NCI-H69 (cell line): ENCODE data around the gene SLC1A4.
"Not testable (repeated sequence)": the region's sequence is repeated elsewhere in the genome, so short reads cannot be mapped to it uniquely, and the experiment has no call there.

Experiments
- DNase-seq: peaks from one replicate; lab custom pipeline; 2025; lab: John Stamatoyannopoulos, UW

Gene SLC1A4

DNA sequence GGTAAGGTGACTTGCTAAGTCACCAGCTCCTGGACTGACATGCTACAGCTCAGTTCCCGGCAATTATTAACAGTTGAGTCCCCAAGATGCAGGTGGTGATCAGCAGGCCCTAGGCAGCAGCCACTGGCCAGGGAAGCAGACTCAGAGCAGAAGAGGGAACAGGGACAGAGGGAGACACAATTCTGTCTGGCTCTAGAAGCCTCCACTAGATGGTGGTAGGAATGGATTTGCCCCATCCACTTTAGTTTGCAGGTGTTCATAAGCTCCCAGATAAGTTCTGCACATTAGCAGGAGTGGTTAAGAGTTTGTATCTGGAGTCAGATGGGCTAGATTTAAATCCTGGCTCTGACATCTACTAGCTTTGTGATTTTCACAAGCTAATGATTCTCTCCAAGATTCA is 25.5 kb upstream of the SLC1A4 start:
- DNase-seq, result no peak

DNA sequence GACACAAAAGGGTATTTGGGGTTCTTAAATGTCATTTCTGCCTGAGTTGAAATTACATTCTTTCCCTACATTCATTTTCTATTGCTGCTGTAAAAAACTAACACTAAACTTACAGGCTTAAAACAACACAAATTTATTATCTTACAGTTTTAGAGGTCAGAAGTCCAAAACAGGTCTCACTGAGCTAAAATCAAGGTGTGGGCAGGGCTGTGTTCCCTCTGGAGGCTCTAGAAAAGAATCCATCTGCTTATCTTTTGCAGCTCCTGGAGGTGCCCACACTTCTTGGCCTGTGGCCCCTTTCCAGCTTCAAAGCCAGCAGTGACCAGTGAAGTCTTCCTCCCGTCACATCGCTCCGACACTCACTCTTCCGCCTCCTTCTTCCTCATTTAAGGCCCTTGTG is 23.2 kb upstream of the SLC1A4 start:
- no peak for DNase-seq

DNA sequence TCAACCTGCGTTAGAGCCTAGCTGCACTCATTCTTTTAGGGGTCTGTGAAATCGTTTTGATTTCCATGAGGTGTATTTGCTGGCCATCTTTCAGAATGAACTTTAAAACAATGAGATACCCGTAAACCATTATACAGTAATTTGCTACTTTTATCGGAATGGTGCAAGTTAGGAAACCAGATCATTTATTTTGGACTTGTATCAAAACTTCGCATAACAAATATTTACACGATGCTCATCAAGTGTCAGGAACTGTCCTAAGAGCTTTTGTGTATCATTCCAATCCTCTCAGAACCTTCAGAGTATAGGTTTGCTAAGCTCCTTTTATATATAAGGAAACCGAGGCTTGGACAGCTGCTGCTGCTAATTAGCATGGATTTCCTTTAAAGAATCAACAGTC is 22.4 kb upstream of the SLC1A4 start:
- DNase-seq, result no peak

DNA sequence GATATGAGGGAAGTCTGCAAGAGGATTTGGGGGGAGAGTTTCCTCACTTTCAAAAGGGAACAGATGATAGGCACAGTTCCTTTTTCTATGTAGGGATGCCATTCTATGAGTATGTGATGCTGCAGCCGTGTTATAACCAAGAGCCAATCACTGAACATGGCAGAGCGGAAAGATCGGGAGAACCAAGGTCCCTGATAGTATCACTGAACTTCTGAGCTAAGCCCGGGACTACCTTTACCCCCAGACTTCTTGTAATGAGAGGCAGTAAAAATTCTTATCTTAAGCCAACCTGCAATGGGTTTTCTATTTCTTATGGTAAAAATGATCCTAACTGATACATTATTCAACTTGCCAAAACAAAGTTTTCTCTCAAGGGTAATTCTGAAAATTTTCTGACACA is 21.6 kb upstream of the SLC1A4 start:
- no peak for DNase-seq

DNA sequence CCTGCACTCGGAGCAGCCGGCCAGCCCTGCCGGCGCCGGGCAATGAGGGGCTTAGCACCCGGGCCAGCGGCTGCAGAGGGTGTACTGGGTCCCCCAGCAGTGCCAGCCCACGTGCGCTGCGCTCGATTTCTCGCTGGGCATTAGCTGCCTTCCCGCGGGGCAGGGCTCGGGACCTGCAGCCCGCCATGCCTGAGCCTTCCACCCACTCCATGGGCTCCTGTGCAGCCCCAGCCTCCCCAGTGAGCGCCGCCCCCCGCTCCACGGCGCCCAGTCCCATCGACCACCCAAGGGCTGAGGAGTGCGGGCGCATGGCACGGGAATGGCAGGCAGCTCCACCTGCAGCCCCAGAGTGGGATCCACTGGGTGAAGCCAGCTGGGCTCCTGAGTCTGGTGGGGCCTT is 20.1 kb upstream of the SLC1A4 start:
- not testable (repeated sequence) for DNase-seq

DNA sequence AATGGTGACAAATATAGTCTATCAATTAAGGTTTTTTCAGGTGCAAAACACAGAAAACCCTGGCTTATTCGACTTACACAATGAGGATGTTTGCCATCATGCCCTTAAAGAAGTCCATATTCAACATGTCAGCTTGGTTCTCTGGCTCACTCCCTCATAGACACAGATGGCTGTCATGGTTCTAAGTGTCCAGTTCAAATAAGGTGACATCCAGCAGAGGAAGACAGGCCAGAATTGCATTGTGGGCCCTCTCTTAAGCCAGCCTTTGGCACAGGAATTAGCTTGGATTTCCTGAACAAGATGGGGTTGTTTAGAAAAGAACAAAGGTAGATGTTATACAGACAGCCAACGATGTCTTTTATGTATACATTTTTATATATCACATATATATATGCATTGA is 18.7 kb upstream of the SLC1A4 start:
- no peak for DNase-seq

DNA sequence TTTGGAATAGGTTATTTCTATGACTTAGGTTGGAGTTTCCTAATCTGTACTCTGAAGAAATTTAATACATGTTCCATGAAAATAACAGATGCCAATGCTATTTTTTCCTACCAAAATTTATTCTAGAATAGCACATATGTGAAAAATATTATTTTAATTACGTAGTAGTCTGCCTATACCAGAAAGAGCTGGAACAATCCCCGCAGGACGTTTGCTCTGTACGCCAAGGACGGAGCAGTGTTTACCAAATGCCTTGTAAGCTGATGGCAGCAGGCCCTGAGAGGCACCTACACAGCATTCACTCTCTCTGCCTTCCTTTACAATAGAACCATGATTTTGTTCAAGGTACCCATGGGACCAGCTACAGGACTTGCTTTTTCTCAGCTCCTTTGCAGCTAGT is 16.8 kb upstream of the SLC1A4 start:
- no peak for DNase-seq

DNA sequence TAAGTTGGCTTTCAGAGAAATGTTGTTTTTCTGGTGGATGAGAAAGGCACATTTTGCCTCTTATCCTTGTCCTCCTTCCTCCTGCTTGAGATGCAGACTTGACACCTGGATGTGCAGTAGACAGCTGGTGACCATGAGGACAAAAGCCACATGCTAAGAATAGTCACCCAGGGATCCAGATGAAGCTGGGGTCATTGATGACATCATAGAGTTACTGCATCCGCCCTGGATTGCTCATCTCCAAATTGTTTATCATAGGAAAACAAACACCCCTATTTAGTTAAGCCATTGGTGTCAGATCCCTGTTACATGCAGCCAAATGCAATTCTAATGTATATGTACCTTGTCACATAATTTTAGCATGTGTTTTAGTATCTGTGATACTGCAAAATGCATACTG is 16.3 kb upstream of the SLC1A4 start:
- DNase-seq, result peak; percentile 4

DNA sequence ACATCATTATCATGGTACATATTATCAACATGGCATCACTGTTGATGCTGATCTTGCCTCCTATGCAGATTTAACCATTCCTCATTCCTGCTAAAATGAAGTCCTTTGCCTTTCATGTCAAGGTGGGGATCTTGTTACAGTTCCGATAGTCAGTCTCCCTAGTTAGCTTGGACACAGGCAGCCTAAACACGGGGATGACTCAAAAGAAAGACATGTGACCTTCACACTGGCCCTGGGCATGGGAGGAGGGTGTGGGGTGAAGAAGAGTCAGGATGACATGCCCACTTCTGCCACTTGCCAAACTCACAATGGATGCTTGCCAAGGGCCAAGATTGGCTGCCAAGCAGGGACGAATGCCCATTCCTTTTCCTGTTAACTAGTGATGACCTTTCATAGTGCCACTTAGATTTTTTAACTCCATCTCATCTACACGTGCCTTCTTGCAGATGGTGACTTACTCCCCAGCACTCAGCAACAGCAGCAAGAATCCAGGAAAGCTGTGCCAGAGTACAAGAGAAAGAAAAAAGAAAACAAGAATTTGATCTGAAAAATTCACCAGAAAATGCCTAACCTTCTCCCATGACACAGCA is 13.9 kb upstream of the SLC1A4 start:
- DNase-seq, result no peak

DNA sequence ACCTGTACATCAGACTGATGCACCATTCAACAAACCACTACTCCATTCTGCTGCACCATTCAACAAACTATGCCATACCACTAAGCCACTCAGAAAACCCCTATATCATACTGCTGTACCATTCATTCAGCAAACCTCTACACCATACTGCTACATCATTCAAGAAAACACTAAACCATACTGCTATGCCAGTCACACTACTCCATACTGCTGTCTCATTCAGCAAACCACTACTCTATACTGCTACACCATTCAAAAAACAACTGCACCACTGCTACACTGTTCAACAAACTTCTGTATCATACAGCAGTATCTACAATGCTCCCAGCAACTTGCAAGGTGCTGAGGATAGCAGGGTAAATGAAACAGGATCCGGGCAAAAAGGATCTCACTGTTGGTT is 12.9 kb upstream of the SLC1A4 start:
- no peak for DNase-seq

DNA sequence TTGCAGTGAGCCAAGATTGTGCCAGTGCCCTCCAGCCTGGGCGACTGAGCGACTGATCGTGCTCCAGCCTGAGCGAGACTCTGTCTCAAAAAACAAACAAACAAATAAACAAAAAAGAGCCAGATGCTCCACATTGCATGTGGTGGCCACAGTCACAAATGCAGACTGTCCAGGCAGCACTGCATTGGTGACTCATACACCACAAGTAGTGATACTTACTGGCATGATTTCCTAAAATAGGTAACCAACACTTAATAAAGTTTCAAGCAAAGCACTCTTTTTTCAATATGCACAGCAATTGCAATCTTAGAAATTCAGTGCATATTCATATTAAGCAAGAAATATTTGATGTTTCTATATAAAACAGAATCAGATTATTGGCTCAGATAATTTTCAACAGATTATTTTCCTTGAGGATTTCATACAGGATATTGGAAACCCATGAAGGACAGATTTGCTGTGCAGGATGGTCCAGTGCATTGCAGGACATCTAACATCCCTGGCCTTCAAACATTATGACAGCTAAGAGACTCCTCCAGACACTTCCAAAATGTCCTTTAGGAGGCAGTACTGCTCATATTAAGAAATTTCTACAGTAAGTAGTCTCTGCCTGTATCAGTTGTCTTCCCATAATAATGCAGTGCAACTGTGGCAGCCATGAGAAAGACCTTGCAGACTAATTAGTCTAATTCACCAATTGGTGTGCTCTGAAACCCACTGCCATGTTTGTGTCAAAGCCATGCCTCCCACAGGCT is 10.5 kb upstream of the SLC1A4 start:
- DNase-seq, result peak; percentile 3

DNA sequence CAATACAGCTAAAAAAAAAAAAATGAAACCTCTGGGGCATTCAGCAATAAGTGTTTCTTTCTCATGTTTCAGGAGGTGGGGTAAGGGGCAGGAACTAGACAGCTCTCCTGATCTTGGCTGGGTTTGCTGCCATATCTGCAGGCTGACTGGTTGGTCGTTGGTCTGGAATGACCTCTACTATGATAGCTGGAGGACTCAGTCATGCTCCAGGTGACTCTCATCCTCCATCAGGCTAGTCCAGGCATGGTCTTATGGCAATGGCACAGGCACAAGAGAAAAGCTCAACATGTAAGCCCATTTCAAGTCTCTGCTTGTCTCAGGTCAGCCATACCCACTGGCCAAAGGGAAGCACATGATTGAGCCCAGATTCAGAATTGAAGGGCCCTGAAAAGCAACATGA is 9.5 kb upstream of the SLC1A4 start:
- no peak for DNase-seq

DNA sequence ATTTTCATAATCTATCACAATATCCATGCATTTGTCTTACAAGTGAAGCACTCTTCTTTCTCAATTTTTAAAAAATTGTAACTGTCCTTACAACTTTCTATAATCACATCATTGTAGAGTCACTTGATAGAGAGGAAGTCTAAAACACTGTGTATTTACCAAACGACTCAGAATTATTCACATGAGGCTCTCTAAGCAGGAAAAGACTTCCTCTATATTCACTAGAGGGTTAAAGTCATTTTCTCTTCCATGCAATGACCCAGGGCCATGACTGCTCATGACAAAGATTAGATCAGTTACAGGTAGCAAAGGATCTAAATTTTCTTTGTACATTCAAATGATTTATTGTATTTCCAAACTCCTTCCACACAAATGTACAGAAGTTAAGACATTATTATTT is 9.0 kb upstream of the SLC1A4 start:
- no peak for DNase-seq

DNA sequence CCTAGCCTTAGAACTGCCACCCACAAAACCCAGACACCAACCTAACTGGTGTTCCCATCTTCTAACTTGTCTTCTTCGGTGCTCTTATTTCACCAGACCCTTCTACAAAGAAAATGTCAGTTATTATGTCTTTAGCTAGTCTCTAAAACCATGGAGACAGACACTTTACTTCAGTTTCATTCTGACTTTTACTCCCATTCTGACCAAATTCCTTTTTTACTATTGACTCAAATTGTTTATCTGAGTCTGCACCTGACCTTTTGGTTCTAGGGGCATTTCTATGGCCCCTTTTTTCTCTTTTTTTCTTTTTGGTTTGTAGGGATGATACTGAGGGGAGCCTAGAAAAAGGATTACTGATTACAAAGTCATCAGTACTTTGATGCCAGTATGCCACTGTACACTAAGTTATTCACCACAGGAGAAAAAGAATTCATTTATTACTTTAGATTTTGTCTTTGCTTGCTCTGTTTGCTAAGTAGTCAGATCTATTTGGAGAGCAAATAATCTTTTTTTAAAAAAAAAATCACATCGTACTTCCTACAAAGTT is 6.8 kb upstream of the SLC1A4 start:
- no peak for DNase-seq

DNA sequence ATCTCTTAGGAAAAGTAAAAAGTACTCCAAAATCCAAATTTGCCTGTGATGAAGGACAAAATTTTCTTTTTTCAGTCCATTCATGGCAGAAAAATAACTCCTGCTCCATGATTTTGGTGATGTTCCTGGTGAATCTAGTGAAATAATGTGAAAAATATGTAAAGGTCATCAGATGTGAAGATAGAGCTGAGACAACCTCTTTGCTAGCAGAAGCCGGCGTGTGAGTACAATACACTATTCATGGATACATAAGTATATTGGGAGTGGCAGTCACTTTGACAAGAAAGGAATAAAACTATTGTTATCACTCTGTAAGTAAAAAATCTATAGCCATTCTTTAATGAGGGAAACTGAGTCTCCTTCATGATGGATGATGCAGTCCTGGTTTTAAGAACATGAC is 6.3 kb upstream of the SLC1A4 start:
- no peak for DNase-seq

DNA sequence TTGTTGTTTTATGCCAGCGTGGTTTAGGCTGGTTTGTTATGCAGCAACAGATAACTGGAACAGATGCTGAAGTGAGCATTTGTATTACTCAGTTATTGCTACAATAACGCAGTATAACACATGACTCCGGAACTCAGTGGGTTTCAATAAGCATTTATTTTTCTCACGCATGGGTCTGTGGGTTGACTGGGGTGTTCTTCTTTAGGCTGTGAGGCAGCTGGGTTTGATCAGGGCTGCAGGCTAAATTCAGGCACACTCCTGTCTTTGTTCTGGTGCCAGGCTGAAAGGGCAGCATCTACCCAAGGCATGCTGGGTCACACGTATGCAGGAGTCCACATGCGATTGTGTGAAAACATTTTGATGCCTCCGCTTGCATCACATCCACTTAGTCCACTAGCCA is 3.8 kb upstream of the SLC1A4 start:
- no peak for DNase-seq

DNA sequence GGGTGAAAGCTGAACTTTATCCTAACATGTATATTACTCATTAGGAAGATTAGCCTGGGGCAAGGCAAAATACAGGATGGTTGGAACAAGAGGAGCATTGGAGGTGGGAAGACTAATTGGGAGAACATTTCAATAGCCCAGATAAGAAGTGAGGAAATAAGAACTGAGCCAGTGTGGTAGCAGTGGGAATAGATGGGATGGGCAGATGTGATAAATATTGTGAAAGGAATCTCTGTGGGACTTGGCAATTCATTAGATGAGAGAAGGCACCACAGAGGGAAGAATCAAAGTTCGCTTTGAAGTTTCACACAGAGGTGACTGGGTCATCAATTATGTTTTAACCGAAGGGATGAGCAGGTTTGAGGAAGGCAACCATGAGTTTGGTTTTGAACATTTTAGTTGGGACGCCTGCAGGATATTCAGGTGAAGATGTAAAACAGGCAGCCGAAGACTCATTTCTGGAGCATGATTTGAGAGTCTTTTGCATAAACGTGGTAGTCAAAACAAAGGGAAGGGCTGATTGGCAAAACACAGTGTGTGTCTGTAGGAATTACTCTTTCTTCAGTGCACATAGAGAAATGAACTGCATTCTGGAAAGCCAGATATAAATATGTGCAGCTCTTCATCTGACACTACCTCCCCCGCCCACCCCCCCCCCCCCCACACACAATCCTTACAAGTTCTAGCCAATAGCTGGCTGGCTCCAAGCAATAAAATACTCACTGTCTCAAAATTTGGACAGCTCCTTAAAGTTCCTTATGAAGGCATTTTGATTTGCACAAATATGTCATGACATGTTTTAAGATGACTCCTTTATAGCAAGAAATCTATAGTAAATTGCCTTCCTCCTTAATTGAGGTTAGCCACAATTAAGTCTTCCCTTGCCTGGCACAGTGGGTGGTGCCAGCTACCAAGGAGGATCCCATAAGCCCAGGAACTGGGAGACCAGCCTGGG is 1.9 kb upstream of the SLC1A4 start:
- DNase-seq, result peak; percentile 29

DNA sequence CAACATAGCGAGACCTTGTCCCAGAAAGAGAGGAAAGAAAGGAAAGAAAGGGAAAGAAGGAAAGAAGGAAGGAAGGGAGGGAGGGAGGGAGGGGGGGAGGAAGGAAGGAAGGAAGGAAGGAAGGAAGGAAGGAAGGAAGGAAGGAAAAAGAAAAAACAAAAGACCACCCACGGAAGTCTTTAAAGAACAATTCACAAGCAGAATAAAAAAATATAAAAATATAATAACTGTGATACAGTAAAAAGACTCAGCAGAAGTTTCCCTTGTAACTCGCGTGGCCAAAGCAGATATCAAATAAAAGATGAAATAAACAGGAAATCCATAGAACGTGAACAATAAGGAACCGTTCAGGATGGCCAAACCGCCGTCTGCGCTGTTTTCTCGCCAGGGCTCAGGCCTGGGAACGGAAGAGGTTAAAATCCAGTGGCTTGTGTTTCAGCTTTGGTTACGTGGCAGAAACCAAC is 1.2 kb upstream of the SLC1A4 start:
- DNase-seq, result no peak

DNA sequence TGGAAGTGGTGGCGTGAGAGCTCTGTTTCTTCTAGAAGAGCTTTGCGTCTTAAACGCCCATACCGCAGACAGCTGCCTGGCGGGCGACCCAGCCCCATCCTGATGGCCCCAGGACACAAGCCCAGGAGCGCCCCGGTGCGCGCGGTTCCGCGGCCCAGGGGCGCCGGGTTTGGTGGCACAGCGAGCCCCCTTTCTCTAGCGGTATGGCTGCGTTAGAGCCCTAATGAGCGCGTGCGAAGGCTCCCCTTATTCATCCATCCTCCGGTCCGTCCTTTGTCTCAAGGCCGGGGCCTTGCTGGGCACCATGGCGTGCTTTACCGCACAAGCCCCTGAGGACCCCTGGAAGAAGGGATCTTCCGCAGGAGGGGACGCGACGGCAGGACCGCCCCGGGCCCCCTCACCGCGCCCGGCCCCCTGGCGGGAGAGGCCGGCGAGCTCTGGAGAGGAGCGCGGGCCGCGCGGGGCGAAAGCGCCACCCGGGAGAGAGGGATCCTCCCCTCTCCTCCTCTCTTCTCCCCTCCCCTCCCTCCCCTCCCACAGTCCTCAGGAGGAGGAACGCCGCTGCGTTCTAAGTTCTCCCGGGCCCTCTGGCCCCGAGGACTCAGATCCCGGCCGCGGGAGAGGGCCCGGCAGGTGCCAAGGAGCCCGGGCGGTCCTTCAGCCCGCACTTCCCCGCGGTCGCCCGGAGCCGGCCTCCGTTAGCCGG is 626 bp upstream of the SLC1A4 start:
- peak; percentile 69 for DNase-seq

DNA sequence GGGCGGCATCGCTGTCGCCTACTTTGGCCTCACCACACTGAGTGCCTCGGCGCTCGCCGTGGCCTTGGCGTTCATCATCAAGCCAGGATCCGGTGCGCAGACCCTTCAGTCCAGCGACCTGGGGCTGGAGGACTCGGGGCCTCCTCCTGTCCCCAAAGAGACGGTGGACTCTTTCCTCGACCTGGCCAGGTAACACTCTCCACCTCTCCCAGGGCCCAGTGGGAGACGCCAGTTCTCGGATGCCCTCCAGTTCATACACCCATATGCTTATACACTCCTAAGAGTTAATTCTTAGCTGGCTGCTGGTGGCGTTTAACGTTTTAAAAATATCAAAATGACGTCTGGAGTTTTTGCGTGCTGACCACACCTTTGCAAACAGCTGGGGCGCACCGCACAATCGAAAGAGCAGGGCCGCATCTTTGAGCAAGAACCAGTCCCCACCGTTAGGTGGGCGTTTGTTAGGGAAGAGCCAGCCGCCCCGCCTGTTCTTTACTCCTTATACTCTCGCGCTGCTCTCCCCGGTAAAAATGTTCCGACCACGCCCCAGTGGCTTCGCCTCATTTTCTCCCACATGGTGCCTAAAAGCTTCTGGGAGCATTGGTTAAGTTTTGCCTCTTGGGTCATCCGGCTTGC is 899 bp downstream of the SLC1A4 start:
- peak; percentile 41 for DNase-seq

DNA sequence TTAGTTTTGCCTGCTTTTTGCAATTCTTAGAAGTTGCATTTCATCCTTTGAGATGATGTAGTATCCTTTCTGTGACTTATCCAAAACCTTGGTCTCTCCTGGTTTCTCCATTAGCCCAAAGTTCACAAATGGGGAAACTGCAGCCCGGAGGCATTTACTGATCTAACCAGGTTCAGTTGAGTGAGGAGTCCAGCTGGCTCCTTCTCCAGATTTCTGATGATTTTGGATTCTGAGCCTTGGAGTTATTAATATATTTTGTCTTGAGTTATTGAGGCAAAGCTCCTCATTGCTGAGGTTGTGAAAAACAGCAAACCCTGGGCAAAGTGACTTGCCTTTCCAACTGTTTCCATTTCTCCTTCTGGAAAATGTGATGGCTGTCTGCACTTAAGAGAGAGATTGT is 1.7 kb downstream of the SLC1A4 start:
- DNase-seq, result no peak
